ENCODE results near the gene PRR33.

PRR33 gene

DNA sequence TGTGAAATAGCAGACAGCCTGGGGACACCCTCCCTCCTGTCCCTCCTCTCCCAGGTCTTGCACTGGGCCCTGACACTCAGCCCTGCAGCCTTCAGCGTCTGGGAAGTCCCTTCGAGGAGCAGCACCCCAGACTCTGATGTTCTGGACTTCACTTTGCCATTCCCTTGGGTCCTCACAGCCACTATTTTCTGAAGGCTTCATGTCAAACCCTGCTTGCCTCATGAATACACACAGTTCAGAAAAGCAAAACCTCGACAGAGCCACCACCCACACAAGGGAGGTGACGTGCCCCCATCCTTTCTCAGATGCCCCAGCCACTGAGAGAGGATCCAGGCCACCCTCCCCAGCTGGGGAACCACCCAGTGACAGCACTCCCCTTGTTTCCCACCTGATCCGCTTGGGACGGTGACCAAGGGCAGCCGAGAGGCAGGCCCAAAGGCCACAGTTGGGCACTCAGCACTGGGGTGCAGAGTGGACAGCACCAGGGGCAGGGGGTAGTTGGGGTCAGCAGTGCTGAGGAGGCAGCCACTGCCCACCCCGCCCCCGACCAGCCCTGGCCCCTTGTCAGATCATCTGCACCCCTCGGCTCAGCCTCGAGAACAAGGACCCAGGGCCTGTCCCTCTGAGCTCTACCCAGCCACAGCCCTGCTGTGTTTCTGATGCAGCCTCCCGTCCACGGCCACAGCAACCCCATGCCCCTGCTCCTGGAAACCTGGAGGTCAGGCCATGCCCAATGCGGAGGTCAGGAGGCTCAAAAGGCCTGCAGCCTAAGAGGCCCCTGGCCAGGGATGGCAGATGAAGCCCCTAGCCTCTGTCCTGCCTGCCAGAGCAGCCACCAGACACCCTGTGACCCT, 24.7 kb upstream of the PRR33 start:
- no peak for DNase-seq (ENCODE audit: low spot score)

DNA sequence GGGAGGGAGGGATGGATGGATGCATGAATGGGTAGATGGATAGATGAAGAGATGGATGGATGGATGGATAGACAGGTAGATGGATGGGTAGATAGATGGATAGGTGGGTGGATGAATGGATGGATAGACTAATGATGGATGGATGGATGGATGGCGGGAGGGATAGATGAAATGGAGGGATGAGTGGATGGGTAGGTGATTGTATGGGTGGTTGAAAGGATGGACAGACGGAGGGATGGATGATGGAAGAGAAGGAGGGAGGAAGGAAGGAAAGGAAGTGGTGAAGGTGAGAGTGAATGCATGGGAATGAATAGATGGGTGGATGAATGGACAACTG, 24.1 kb upstream of the PRR33 start:
- DNase-seq (ENCODE audit: low spot score): no peak

DNA sequence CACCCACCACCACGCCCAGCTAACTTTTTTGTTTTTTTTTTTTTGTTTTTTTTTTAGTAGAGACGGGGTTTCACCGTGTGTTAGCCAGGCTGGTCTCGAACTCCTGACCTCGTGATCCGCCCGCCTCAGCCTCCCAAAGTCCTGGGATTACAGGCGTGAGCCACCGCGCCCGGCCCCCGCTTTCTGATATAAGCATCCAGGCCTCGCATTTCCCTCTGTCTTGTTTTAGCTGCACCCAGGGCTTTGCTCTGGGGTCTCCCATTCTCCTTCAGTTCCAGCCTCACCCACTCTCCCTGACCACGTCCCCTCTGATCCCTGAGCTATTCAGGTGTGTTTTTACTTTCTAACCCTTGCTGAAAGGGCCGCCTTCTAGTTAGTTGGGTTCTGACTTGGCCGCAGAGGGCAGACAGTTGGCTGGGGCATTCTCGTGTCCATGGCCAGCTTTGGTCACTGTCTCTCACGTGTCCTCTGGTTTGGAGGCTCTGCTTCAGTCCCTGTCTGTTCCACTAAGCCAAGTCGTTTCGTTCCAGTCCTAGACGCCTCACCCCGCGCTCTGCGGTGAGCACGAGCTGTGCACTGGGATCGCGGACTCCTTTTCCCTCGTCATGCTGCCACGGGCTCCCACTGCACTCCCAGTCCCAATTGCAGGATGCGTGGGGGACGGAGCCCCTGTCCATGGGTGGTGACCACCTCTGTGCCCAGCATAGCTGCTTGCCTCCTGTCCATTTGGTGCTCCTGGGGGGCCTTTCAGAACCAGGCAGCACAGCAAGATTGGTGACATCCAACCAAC, 21.8 kb upstream of the PRR33 start:
- DNase-seq (ENCODE audit: low spot score): no peak

DNA sequence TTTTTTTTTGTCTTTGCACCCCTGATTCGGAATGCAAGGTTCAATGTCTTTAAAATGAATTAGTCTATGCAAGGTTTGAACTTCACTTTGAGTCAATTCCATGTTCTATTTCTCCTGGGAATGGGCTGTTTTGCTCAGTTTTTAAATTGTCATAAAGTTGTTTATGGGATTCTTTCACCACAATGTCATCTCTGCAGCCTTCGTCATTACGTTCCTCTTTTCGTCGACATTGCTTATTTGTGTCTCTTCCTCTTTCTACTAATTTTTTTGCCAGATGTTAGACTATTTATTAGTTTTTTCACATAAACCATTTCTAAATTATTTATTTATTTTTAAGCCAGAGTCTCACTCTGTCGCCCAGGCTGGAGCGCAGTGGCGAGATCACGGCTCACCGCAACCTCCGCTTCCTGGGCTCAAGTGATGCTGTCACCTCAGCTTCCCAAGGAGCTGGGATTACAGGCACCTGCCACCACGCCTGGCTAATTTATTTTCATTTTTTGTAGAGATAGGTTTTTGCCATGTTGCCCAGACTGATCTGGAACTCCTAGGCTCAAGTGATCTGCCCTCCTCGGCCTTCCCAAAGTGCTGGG, 20.7 kb upstream of the PRR33 start:
- DNase-seq (ENCODE audit: low spot score): no peak

DNA sequence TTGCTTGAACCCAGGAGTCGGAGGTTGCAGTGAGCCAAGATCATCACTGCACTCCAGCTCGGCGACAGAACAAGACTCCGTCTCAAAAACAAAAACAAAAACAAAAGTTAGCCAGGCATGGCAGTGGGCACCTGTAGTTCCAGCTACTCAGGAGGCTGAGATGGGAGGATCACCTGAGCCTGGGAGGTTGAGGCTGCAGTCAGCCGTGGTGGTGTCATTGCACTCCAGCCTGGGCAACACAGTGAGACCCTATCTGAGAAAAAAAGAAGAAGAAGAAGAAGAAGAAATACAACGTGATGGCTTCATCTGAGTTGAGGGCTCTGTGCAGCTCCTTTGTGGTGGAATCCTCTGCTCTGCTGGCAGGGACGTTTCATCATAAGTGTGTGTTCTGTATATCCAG, 17.8 kb upstream of the PRR33 start:
- DNase-seq (ENCODE audit: low spot score): no peak

DNA sequence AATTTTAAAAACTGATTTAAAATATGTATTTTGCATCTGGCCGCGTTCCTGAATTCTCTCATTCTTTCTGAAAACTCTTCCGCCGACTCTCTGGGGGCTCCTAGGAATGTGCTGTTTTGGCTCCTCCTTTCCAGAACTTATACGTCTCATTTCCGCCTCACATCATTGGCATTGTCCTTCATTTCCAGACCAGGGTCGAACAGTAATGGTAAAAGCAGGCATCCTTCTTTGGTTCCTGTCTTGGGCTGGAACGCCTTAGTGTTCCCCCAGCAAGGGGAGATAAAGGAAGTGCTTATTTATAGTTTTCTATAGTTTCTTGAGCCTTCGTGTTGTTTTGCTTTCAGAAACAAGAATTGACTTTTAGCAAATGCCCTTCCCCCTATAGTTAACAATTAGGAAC, 16.9 kb upstream of the PRR33 start:
- DNase-seq (ENCODE audit: low spot score): no peak

DNA sequence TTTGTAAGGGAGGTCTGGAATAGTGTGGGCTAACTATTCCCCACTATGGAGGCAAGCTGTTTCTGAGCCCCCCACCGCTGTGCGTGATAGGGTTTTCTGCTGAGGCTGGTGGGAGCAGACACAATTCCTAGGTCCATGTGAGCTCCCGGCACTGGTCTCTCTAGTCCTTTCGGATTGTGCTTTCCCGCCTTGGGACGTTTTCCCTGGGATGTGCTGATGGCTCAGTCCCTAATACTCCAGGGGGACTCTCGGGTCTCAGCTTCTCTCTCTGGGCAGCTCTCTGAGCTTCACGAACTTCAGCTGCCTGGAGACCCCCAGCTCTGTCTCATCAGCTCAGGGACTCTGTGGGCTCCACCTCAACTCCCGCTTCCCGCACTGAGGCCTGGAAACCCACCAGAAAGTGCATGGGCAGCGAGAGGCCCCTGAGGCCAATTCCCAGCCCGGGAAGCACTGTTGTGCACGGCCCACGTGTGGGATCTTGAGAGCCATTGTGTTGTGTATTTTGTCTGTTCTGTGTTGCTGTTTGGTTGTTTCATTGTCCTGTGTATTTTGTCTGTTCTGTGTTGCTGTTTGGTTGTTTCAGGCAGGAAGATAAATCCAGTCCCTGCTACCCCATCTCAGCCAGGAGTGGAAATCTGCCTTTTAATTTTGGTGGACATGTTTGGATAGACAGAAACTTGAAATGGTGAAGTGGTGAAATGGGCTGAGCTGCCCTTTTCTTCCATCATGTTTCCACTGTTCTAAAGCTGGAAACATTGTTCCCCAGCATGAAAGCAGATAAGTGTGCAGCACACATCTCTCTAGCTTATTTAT, 15.1 kb upstream of the PRR33 start:
- no peak for DNase-seq (ENCODE audit: low spot score)

DNA sequence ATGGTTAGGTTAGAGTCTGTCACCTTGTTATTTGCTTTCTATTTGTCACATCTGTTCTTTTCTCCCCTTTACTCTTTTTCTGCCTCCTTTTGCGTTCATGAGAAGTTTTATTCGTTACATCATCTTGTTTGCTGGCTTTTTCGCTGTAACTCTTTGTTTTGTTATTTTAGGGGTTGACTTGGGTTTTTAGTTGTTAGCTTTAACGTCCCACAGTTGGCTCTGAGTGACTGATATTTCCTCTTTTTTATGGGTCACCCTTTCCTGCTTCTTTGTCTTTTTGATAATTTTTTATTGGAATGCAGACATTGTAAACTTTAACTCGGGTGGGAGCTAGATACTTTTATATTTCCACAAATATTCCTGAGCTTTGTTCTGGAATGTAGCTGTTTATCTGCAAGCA, 14.5 kb upstream of the PRR33 start:
- DNase-seq (ENCODE audit: low spot score): no peak

DNA sequence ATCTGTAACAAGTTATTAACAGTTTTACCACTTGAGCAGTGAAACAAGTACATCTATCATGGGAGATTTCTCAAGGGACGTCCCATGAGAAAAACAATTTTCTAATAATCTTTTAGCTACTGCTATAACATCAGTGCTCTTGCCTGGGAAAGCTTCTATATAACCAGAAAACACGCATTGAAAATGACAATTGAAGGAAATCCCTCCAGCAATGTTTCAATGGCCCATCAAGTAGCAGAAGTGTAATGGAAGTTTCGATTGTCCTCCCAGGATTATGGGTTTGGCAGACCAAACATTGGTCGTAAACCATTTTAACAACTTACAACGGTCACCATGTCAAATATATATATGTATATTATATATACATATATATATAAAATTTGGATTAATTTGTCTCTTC, 8.0 kb upstream of the PRR33 start:
- DNase-seq (ENCODE audit: low spot score): no peak

DNA sequence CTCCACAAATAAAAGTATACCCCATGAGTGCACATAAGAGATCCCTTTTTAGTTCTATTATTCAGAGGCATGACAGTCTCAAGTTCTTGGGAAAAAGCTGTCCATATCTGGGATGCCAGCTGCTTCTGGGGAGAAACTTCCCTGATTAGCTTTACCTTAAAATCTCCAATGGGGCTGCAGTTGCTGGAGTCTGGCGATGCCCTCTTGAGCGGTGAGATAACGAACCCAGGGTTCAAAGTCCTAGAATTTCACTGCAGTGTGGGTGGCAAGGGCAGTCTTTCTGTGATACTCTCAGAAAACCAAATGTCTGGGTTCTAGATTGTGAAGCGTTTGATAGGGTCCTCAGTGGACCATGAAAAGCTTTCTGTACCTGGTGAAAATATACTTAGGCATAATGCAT, 7.4 kb upstream of the PRR33 start:
- DNase-seq (ENCODE audit: low spot score): no peak

DNA sequence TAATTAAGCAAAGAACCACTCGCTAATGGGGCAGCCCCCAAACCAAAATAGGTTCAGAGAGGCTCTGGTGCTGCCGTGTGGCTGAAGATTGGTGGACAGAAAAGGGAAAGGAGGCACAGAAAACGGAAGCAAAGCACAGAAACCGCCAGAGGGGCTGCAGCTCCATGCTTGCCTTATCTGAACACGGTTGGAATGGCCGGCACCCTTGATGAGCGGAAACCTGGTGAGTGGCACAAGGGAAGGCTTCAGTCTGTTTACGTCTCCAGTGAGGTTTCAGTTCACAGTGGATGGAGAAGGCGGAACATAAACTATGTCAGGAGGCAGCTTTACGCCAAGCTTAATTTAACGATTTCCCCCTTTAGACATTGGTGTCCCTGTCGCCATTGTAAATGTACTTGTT, 5.2 kb upstream of the PRR33 start:
- DNase-seq (ENCODE audit: low spot score): peak; percentile 30

DNA sequence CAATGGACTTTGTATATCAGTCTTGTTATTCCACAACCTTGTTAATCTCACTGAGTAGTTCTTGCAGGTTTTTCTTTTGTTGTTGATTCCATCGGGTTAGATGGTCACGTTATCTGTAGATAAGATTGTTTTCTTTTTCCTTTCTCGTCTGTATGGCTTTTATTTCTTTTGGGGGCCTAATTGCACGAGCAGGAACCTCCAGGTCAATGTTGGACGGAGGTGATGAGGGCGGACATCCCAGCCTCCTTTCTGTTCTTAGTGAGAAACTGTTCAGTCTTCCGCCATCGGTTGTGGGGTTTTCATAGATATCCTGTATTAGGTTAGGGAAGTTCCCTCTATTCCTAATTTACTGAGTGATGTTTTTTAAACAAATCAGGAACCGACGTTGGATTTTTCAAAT, 4.8 kb upstream of the PRR33 start:
- no peak for DNase-seq (ENCODE audit: low spot score)

DNA sequence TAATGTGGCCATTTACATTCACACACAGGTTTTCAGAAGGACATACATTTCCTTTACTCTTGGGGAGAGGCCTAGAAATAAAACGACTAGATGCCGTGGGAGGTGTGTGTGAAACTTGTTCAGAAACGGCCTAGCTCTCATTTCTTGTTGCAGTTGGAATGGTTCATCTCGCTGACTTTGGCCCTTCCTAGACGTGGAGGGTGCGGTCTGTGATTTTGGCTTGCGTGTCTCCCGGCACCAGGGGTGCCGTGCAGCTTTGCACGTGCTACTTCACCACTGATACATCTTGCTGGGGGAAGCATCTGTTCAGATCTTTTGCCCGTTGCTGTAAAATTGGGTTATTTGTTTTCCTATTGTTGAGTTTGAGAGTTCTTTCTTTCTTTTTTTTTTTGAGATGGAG, 3.1 kb upstream of the PRR33 start:
- no peak for DNase-seq (ENCODE audit: low spot score)

DNA sequence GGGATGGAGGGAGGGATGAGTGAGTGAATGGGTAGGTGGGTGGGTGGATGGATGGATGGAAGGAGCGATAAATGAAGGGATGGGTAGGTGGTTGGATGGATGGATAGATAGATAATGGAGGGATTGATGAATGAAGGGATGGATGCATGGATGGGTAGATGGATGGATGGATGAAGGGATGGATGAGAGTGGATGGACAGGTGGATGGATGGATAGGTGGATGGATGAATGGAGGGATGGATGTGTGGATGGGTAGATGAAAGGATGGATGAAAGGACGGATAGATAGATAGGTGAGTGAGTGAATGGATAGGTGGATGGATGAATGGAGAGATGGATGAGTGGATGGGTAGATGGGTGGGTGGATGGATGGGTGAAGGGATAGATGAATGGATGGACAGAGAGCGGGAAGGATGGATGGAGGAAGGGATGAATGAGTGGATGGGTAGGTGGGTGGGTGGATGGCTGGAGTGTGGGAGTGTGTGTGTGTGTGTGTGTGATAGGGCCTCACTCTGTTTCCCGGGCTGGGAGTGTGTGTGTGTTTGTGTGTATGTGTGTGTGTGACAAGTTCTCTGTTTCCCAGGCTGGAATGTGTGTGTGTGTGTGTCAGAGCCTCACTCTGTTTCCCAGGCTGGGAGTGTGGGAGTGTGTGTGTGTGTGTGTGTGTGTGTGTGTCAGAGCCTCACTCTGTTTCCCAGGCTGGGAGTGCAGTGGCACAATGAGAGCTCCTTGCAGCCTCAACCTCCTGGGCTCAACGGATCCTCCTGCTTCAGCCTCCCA, 2.1 kb upstream of the PRR33 start:
- no peak for DNase-seq (ENCODE audit: low spot score)

DNA sequence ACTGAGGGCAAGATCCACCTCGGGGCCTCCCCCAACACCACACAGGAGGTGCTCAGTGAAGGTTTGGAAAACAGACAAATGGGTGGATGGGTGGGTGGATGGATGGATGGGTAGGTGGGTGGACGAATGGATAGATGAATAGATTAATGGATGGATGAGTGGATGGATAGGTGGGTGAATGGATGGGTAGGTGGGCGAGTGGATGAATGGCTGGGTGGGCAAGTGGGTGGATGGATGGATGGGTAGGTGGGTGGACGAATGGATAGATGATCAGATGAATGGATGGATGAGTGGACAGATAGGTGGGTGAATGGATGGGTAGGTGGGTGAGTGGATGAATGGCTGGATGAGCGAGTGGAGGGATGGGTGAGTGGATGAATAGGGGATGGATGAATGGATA, 863 bp upstream of the PRR33 start:
- DNase-seq (ENCODE audit: low spot score): no peak

DNA sequence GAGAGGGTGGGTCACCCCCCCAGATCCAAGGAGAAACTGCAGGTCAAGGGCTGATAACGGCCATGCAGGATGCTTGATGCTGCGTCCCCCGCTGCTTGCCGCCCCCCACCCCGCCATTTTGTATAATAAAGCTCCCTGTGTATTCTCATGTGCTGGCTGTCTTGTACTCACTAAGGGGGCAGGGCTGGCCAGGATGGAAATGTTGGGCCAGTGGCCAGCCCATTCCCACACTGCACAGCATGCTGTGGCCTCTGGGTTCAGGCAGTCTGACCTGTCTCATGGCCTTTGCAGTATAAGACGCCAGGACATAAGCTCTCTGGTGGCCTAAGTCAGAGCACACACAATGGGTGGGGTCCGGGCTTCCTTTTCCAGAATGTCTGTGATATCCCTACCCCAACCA, 421 bp upstream of the PRR33 start:
- DNase-seq (ENCODE audit: low spot score): no peak

DNA sequence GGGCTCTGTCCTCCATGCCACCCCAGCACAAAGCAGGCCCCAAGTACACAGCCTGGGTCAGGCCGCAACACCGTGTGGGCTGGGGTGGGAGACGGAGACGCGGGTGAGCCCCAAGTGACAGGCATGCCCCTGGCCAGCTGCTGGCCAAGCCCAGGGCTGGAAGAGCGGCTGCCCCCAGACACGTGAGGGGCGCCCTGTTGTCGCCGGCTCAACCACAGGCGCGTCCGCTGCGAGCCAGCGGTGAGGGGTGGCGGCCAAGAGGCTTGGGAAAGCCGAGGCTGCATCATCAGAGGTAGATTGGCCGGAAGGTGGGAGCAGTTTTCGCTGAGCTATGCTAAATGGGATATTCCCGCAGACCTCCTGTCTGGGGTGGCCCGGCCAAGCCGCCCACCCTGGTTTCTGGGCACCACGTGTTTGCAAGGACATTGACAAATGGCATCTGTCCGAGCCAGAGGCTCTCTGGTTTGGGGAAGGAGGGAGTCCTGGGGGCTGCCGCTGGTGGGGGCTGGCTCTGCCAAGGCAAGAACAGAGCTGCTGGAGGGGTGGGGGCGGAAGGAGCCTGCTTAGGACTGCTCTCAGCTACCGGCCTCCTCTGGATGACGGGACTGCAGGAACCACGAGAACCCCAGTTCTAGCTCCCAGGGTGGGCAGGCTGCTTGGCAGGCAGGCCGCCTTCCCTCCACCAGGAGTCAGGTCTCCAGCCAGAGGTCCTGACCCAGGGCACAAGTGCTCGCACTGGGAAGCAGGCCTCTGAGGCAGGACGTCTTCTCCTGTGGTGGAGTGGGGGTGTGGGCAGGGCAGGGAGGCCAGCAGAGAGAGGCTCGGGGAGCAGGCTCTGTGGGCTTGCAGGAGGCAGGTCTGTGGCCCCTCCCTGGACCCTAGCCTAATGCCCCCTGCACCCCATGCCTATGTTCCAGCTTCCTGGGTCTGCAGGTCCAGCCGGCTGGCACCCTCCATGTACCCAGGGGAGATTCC, 552 bp downstream of the PRR33 start:
- DNase-seq (ENCODE audit: low spot score): no peak

DNA sequence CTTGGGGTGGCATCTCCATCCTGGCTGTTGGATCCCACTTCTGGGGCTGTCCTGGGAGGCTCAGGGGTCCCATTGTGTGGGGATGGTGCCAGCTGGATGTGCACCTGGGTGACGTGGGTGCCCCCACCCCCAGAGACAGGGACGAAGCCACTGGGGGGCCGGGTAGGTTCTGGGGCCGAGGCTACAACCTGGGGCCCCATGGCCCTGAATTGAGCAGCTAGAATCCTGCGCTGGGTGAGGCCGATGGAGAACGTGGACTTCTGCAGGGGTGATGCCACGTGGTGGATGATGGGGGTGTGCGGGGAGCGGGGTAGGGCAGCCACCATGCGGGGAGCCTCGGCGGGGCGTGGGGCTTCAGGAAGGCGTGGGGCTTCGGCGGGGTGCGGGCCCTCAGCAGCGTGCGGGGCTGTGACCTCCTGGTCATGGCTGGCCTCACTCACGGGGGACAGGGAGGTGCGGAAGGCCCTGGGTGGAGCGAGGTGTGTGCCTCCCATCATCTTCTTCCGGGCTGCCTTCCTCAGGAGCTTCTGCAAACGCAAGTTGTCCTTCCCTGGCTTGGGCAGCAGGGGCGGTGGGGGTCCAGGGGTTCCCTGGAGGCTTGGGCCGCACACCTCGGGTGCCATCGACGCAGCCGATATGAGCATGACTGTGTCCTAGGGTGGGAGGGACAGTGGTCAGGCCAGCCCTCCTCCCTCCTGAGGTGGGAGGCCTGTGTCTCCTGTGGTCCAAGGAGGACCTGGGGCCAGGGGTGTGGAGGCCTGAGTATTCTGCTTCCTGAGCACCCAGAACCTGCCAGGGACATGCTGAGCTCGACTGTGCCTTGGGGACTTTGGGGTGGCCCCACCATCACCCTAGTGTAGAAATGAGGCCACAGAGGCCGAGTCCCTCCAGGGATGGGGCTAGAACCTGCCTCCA, 1.5 kb downstream of the PRR33 start:
- DNase-seq (ENCODE audit: low spot score): no peak

DNA sequence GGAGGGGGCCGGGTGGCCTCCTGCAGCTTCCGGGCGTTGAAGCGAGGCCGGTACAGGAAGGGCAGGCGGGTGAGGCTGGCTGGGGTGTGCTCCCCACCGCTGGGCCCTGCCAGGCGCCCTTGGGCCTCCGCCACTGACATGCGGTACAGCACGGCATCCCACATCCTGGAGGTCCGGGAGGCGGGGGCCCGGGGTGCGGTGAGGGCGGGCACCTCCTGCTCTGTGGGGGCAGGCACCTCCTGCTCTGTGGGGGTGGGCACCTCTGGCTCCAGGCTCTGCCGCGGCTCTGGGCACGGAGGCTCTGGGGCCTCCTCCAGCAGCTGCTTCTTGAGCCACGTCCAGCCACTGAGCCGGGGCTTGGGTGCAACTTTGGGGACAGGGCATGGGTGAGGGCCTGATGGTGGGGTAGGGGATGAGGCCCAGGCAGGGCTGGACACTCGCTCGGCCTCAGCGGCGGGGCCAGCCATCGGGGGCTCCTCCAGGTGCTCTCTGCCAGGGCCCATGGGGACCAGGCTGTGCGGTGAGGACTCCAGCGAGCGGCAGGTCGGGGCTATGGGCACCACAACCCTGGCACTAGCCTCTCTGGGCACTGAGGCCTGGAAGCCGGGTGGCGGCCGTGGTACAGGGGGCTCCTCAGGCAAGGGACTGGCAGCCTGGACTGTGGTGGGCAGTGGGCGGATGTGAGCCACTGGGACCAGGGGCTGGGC, 2.3 kb downstream of the PRR33 start:
- DNase-seq (ENCODE audit: low spot score): no peak
